Left lung (tissue), 10 donors: ENCODE results near the gene SCMH1. TPM values are rescaled to one million over a fixed set of nuclear protein-coding genes. Genes with fewer than 3 reads are reported as not detected.

ENCODE experiments used
- ATAC-seq: fragments of 200-7000 bp; cut with Tn5 transposase; one replicate; pipeline ENCODE4 v1.9.1; 2020; ENCODE audit warnings: moderate library complexity
- DNase-seq, 4 donors: peaks; one replicate each; pipeline ENCODE4 v3.0.0-alpha.2; 2013 to 2020
- H3K27ac ChIP-seq, 2 donors: fragments of 200-600 bp; sonication (generic) in 1 of 2; one replicate each; pipeline versions ENCODE4 v1.5.0 to v1.8.0; 2020 to 2021
- H3K27me3 ChIP-seq, 2 donors: fragments of 200-600 bp; sonication (generic) in 1 of 2; one replicate each; pipeline versions ENCODE4 v1.5.0 to v1.8.0; 2020 to 2021
- H3K36me3 ChIP-seq, 2 donors: fragments of 200-600 bp; sonication (generic) in 1 of 2; one replicate each; pipeline versions ENCODE4 v1.5.0 to v1.8.0; 2020 to 2021
- H3K4me1 ChIP-seq, 2 donors: fragments of 200-600 bp; one replicate each; pipeline ENCODE4 v1.8.0; 2021
- H3K4me3 ChIP-seq, 2 donors: fragments of 200-600 bp; sonication (generic) in 1 of 2; one replicate each; pipeline versions ENCODE4 v1.5.0 to v1.8.0; 2020 to 2021; ENCODE audit warnings: mild to moderate bottlenecking in 1 of 2
- H3K9me3 ChIP-seq, 2 donors: fragments of 200-600 bp; sonication (generic) in 1 of 2; one replicate each; pipeline versions ENCODE4 v1.5.0 to v1.8.0; 2020 to 2021
- intact Hi-C, 2 donors: fragments of 100-400 bp; cut with DNase I; formaldehyde crosslinking; loops; one replicate each; pipeline versions ENCODE4 v1.11.2 to v1.14.2; 2022
- polyA plus RNA-seq, 6 donors: library from polyadenylated mRNA; unstranded; fragments of 120-200 nt; gene quantifications; one replicate each; pipeline ENCODE4 v1.2.1, GENCODE V29; 2013; ENCODE audit not compliant: insufficient read length in 6 of 6
- total RNA-seq, 2 donors: library from RNA; stranded (reverse); fragmentation: NEBNext Ultra II Directional; extraction: Animal tissue kit (Norgen Biotek cat#: 25700); gene quantifications; one replicate each; pipeline ENCODE4 v1.2.1, GENCODE V29; 2021
- TF ChIP-seq, protein P1 (sequence below), 2 donors: fragments of 200-600 bp; sonication (generic) in 1 of 2; IDR thresholded peaks; one replicate each; pipeline versions ENCODE4 v1.5.0 to v1.8.0; 2021; ENCODE audit warnings: antibody characterized with exemption in 2 of 2
- donor health status: DM: no; HTN: yes; CAD: no.
- donor health status: DM: no; HTN: no; CAD: no.

The SCMH1 gene
- total and polyA plus RNA-seq, 8 donors = 27.8 to 56.1 (median 44.3) TPM

DNA sequence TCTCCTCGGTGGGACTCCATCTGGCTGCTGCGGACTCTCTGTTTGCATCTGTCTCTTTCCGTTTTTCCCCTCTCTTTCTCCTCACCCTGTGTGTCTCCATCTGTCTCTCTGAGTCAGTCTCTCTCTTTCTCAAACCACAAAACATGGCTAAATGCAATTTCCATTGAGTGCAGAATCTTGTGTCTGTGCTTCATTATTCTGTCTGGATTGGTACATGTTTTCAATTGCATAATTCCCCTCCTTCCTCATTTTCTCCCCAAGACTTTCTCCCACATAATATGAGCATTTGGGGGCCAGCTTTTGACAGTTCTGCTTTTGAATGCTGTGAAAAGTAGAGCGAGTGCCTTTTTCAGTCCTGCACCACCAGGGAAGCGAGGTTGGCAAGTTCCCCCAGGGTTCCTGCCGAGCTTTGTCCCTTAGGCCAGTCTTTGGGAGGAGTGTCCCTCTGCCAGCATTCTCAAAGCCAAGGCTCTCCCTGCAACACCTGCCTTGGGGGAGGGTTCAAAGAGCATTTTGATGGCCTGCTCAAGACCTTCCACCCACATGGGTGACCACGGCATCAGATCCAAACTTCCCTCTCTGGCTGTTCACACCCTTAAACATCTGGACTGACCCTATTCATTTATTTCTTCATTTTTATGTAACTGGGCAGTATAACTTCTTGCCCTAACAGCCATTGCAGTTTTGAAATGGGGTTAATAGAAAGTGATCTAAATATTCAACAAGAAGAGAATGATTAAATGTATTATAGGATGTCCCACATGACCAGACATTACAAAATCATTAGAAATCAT lies 32.8 kb upstream of the SCMH1 start:
- H3K4me3 ChIP-seq = no peak overlapping the region
- ATAC-seq = peak; percentile 62

DNA sequence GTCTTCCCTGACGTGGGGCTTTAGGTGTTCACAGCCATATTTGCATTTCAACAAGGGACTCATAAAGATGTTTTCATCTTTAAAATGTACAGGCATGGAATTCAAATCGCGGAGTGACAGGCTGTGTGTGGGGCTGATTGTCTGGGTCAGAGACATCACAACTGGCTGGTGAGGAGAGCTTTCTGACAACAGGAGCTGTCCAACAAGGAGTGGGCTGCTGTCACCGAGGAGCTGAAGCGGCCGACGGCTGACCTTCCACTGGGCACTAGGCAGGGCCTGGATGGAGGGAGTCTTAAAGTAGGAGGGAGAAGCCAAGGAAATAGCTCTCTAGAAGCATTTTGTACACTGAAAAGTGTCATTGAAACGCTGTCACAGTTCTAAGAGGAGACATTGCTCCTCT lies 30.5 kb upstream of the SCMH1 start:
- Histone ChIP-seq H3K27ac (no peak overlapping the region), H3K27me3 (peaks cover 0 to 21% of the 10 kb centered on the region in 2 donors), H3K4me3 (no peak overlapping the region), H3K4me1 (peaks cover 0 to 15% of the 10 kb centered on the region in 2 donors), H3K9me3 (no peaks in the 10 kb centered on the region), H3K36me3 (no peaks in the 10 kb centered on the region)
- DNase-seq (no peak), ATAC-seq (no peak)
- TF ChIP-seq, protein P1, sequence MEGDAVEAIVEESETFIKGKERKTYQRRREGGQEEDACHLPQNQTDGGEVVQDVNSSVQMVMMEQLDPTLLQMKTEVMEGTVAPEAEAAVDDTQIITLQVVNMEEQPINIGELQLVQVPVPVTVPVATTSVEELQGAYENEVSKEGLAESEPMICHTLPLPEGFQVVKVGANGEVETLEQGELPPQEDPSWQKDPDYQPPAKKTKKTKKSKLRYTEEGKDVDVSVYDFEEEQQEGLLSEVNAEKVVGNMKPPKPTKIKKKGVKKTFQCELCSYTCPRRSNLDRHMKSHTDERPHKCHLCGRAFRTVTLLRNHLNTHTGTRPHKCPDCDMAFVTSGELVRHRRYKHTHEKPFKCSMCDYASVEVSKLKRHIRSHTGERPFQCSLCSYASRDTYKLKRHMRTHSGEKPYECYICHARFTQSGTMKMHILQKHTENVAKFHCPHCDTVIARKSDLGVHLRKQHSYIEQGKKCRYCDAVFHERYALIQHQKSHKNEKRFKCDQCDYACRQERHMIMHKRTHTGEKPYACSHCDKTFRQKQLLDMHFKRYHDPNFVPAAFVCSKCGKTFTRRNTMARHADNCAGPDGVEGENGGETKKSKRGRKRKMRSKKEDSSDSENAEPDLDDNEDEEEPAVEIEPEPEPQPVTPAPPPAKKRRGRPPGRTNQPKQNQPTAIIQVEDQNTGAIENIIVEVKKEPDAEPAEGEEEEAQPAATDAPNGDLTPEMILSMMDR (IDR thresholded peaks at IDR 0.05) = no peak
- intact Hi-C loops = no loop called here

More for the DNA sequence above, 32.8 kb upstream of the SCMH1 start:
- TF ChIP-seq, protein P1 (IDR thresholded peaks at IDR 0.05) = no peak
- intact Hi-C loops = no loop called here
- Histone ChIP-seq H3K9me3 (no peaks in the 10 kb centered on the region), H3K27me3 (peaks cover 0 to 43% of the 10 kb centered on the region in 2 donors), H3K4me1 (peaks cover 0 to 19% of the 10 kb centered on the region in 2 donors), H3K36me3 (no peaks in the 10 kb centered on the region), H3K27ac (peak overlapping the region in 1 of 2 donors; percentile 63)
- no peak for DNase-seq

DNA sequence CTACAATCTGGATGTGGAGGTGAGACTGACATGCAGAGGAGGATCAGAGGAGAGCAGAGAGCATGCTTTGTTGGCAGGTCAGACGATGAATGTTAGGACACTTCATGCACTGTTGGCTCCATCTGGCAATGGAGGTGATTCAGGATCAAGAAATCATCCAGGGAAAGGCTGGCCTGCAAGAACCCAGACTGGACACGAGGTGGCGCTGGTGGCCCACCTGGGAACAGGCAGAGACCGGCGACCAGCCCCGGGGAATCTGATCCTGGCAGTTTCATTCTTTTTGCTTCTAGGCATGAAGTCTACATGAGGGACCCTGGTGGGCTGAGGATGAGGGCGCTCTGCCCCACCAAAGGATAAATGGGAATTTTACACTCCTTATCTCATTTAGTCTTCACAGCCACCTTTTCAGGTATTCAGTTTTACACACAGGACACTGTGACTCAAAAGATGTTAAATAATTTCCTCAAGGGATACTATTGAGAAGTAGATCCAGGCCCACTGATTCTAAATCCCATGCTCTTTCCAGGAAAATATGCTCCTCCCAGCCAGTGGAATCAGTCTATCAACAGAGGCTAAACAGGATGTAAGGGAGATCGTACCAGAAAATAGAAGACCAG lies 26.2 kb upstream of the SCMH1 start:
- Histone ChIP-seq H3K27me3 (no peaks in the 10 kb centered on the region), H3K9me3 (no peaks in the 10 kb centered on the region), H3K36me3 (no peaks in the 10 kb centered on the region), H3K27ac (no peak overlapping the region), H3K4me3 (no peak overlapping the region), H3K4me1 (no peaks in the 10 kb centered on the region)
- intact Hi-C loops = loop anchor here in 1 of 2 donors (5.0 kb wide), 2 partner anchors 149 to 164 kb away; no protein-coding TSS in a partner anchor
- ATAC-seq (peak; percentile 97), DNase-seq (peak; percentile 63 to 93 (median 80))
- TF ChIP-seq, protein P1 (IDR thresholded peaks at IDR 0.05) = peak; percentile 96 to 99

DNA sequence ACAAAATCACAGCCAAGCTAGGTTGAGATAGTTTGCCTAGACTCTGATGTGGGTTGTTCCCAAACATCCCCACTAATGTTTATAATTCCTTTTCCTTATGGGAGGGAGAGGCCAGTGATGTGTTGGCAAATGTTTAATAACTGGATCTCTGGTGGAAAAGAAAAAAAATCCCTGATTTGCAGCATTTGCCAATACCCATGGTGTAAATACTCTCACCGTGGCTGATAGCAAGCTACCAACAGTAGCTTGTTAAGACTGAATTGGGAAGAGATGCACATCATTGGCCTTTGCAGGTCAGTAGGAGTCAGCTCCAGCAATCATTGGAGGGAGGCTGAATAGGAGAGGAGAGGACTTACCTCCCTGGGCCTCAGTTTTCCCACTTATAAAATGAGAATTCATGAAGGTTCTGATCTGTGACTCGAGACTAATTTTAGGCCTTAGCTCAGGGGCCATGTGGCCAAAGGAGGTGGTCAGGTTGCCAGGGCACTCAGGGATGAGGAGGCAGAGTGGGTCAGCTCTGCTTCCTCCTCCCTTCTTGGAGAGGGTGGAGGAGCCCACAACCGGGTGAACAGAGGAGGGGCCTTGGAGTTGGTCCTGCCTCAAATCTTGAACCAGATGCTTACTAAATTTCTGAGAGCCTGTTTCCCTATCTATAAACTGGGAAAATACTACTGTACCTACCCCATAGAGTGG lies 20.0 kb upstream of the SCMH1 start:
- H3K4me1 ChIP-seq = no peaks in the 10 kb centered on the region
- H3K27ac ChIP-seq = no peak overlapping the region
- no peaks in the 10 kb centered on the region for H3K27me3 ChIP-seq
- H3K4me3 ChIP-seq = no peak overlapping the region
- intact Hi-C loops = no loop called here
- no peak for DNase-seq
- ATAC-seq = no peak
- H3K36me3 ChIP-seq = no peaks in the 10 kb centered on the region
- TF ChIP-seq, protein P1 (IDR thresholded peaks at IDR 0.05) = no peak
- no peaks in the 10 kb centered on the region for H3K9me3 ChIP-seq

DNA sequence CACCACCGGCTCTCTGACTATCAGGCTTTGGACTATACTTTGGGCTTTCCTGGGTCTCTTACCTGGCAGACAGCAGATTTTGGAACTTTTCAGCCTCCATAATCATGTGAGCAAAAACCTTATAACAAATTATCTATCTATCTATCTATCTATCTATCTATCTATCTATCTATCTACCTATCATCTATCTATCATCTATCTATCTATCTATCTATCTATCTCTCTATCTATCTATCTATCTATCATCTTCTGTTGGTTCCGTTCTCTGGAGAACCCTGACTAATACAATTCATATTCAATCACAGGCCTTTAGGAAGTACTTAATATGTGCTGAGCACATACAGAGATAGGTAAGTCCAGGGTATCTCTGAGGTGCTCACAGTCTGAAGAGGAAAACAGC lies 18.7 kb upstream of the SCMH1 start:
- no peak overlapping the region for H3K27ac ChIP-seq
- ATAC-seq = no peak
- H3K36me3 ChIP-seq = no peaks in the 10 kb centered on the region
- no peaks in the 10 kb centered on the region for H3K27me3 ChIP-seq
- TF ChIP-seq, protein P1 (IDR thresholded peaks at IDR 0.05) = no peak
- DNase-seq = no peak
- H3K4me3 ChIP-seq = no peak overlapping the region
- H3K4me1 ChIP-seq = no peaks in the 10 kb centered on the region
- intact Hi-C loops = no loop called here
- H3K9me3 ChIP-seq = no peaks in the 10 kb centered on the region
